ENCODE results near the gene KIAA1328. TPM values are rescaled to one million over a fixed set of nuclear protein-coding genes. Genes with fewer than 3 reads are reported as not detected.

Gene KIAA1328
- polyA plus RNA-seq, 2 of the 4 experiments (the other 2 are of a cell fraction) = 1.7 to 3.9 TPM

- TF ChIP-seq HMGXB4 (CRISPR knock-in tag; IDR thresholded peaks at IDR 0.05; ENCODE audit: borderline replicate concordance) (no peak), NR3C1 (IDR thresholded peaks at IDR 0.05) (no peak), POLR2A (IDR thresholded peaks at IDR 0.05; ENCODE audit: low read length) (no peak), KDM5A (IDR thresholded peaks at IDR 0.05) (no peak), FOSL2 (IDR thresholded peaks at IDR 0.05) (no peak), FOSL2 (CRISPR knock-in tag; IDR thresholded peaks at IDR 0.05) (no peak)
Measured at GRCh38 chr18:37254236-37254754, 425.4 kb downstream of the KIAA1328 start (continued).

- POLR2A ChIA-PET = no interaction called here
- ATAC-seq (no peak), DNase-seq (ENCODE audit: low read depth in 1 of 2, low spot score in 1 of 2) (no peak), FAIRE-seq (no peak)
- Histone ChIP-seq H3K4me1 (no peaks in the 10 kb centered on the region), H3K27ac (no peak overlapping the region), H3K4me2 (no peak overlapping the region; the same call in 2 of the 3 replicates), H3K4me3 (no peak overlapping the region), H3K9me3 (no peaks in the 10 kb centered on the region)
- TF ChIP-seq CEBPB (IDR thresholded peaks at IDR 0.05) (peak in 1 of 2 experiments; percentile 43; a peak in 1 of 4 replicates), MYC (IDR thresholded peaks at IDR 0.05; ENCODE audit: borderline replicate concordance, low read length) (no peak)
- CTCF ChIA-PET = interaction anchor here (1.0 kb wide), 1 partner anchor 23 kb away, joined by 3 read pairs; no protein-coding TSS in a partner anchor
- 83% methylated on average over 12 of the region's 12 CpGs for WGBS (ENCODE audit: missing lambda C conversion rate)
Measured at GRCh38 chr18:37254973-37255372, 426.0 kb downstream of the KIAA1328 start.

GRCh38 chr18:37258131-37258530 is 429.2 kb downstream of the KIAA1328 start:
- FAIRE-seq = no peak
- POLR2A ChIA-PET = no interaction called here

More at GRCh38 chr18:37258131-37258530, 429.2 kb downstream of the KIAA1328 start:
- Histone ChIP-seq H3K9me3 (no peaks in the 10 kb centered on the region), H3K27ac (no peak overlapping the region), H3K4me3 (no peak overlapping the region), H3K4me2 (no peak overlapping the region), H3K4me1 (no peaks in the 10 kb centered on the region)
- CTCF ChIA-PET = no interaction called here
- DNase-seq (ENCODE audit: low read depth in 1 of 2, low spot score in 1 of 2) = no peak
- ATAC-seq = no peak
- TF ChIP-seq HEYL (CRISPR knock-in tag; IDR thresholded peaks at IDR 0.05) = no peak
- no peak for TF ChIP-seq MAX (IDR thresholded peaks at IDR 0.05)
- TF ChIP-seq HES2 (IDR thresholded peaks at IDR 0.05) = no peak
- TF ChIP-seq HOXB5 (CRISPR knock-in tag; IDR thresholded peaks at IDR 0.05) = no peak
- no peak for TF ChIP-seq TP53 (CRISPR knock-in tag; IDR thresholded peaks at IDR 0.05)
- TF ChIP-seq ELK1 (IDR thresholded peaks at IDR 0.05; ENCODE audit: low read depth, low read length) = no peak
- TF ChIP-seq CBX2 (IDR thresholded peaks at IDR 0.05; ENCODE audit: borderline replicate concordance, low read depth) = no peak
- TF ChIP-seq POLR2AphosphoS2 (conservative IDR thresholded peaks at IDR 0.05; ENCODE audit: low read length) = no peak
- TF ChIP-seq NPAS2 (CRISPR knock-in tag; IDR thresholded peaks at IDR 0.05; ENCODE audit: borderline replicate concordance) = no peak
- no peak for TF ChIP-seq ZFP36 (IDR thresholded peaks at IDR 0.05; ENCODE audit: borderline replicate concordance, partially characterized antibody)
- TF ChIP-seq CTCF (IDR thresholded peaks at IDR 0.05) = no peak
- TF ChIP-seq NFE2L2 (conservative IDR thresholded peaks at IDR 0.05; ENCODE audit: low read length) = no peak
- no peak for TF ChIP-seq RFX5 (IDR thresholded peaks at IDR 0.05)
- TF ChIP-seq KDM1A (IDR thresholded peaks at IDR 0.05; ENCODE audit: low read depth) = no peak
- TF ChIP-seq CHD4 (IDR thresholded peaks at IDR 0.05; ENCODE audit: borderline replicate concordance) = no peak
- no peak for TF ChIP-seq HDAC2 (IDR thresholded peaks at IDR 0.05)
- no peak for TF ChIP-seq RNF2 (IDR thresholded peaks at IDR 0.05; ENCODE audit: borderline replicate concordance, low read depth)
- no peak for TF ChIP-seq NR3C1 (IDR thresholded peaks at IDR 0.05)
- TF ChIP-seq JUN (IDR thresholded peaks at IDR 0.05) = no peak
- WGBS (ENCODE audit: missing lambda C conversion rate) = 40% methylated on average over 6 of the region's 9 CpGs
